ENCODE results near the gene PRRG2.

DNA sequence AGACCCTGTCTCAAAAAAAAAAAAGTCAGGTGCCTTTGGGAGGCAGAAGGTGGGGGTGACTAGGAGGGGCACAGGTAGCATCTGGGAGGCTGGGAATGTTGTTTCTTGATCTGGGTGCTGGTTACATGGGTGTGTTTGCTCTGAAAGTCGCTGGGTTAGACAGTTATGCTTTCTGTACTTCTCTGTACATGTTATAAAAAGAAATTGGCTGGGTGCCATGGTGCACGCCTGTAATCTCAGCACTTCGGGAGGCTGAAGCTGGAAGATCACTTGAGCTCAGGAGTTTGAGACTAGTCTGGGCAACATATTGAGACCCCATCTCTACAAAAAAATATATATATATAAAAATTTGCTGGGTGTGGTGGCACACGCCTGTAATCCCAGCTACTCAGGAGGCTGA is 15.9 kb upstream of the PRRG2 start:
- TF ChIP-seq, protein P1, sequence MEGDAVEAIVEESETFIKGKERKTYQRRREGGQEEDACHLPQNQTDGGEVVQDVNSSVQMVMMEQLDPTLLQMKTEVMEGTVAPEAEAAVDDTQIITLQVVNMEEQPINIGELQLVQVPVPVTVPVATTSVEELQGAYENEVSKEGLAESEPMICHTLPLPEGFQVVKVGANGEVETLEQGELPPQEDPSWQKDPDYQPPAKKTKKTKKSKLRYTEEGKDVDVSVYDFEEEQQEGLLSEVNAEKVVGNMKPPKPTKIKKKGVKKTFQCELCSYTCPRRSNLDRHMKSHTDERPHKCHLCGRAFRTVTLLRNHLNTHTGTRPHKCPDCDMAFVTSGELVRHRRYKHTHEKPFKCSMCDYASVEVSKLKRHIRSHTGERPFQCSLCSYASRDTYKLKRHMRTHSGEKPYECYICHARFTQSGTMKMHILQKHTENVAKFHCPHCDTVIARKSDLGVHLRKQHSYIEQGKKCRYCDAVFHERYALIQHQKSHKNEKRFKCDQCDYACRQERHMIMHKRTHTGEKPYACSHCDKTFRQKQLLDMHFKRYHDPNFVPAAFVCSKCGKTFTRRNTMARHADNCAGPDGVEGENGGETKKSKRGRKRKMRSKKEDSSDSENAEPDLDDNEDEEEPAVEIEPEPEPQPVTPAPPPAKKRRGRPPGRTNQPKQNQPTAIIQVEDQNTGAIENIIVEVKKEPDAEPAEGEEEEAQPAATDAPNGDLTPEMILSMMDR (IDR thresholded peaks at IDR 0.05) = no peak
- TF ChIP-seq POLR2A (IDR thresholded peaks at IDR 0.05) = no peak
